Suppressor macrophage (primary cell): ENCODE data around the gene ANP32B.
"Not testable (repeated sequence)": the region's sequence is repeated elsewhere in the genome, so short reads cannot be mapped to it uniquely, and the experiment has no call there.

Experiments
- DNase-seq, 4 experiments: peaks; one replicate each; pipeline ENCODE4 v3.0.0-alpha.2; 2020 to 2022
- total RNA-seq, 17 experiments: gene quantifications; one replicate each; lab custom pipeline; 2026; ENCODE audit warnings: mixed read lengths in 6 of 17, inconsistent platforms in 3 of 17; lab: John Stamatoyannopoulos, UW

Gene ANP32B
- 2.2 to 47.5 (median 13.0) reads per million in 17 experiments for total RNA-seq

- peak; percentile 95 to 98 (median 98) for DNase-seq
Observed at GRCh38 chr9:97982683-97983588, at the start of gene ANP32B. TSS of gene ANP32B (plus strand) at chr9:97983341. CDS start at chr9:97983556, 215 bp downstream.

- no peak for DNase-seq
Observed at GRCh38 chr9:97934321-97935115, 48.6 kb upstream of the ANP32B start.

GRCh38 chr9:97935276-97935675, 47.9 kb upstream of the ANP32B start:
- DNase-seq: no peak

- DNase-seq: no peak
Observed at GRCh38 chr9:97936998-97937397, 46.1 kb upstream of the ANP32B start.

GRCh38 chr9:97938081-97938644, 45.0 kb upstream of the ANP32B start, which contains the start of gene HEMGN:
TSS of gene HEMGN (minus strand) at chr9:97938172. CDS start at chr9:97938136, 36 bp downstream.
- DNase-seq: no peak

- no peak for DNase-seq
Observed at GRCh38 chr9:97940233-97940632, 42.9 kb upstream of the ANP32B start.

GRCh38 chr9:97940741-97941140, 42.4 kb upstream of the ANP32B start:
- no peak for DNase-seq

- DNase-seq: no peak
Observed at GRCh38 chr9:97941323-97941722, 41.8 kb upstream of the ANP32B start.

- DNase-seq: no peak
Observed at GRCh38 chr9:97943308-97943855, 39.8 kb upstream of the ANP32B start.

GRCh38 chr9:97944612-97945011, 38.5 kb upstream of the ANP32B start:
- no peak for DNase-seq

- not testable (repeated sequence) for DNase-seq
Observed at GRCh38 chr9:97945470-97945869, 37.7 kb upstream of the ANP32B start.

GRCh38 chr9:97947094-97947493, 36.0 kb upstream of the ANP32B start:
- DNase-seq: not testable (repeated sequence)

- DNase-seq: not testable (repeated sequence)
Observed at GRCh38 chr9:97950873-97951272, 32.3 kb upstream of the ANP32B start.

- peak; percentile 23 to 50 (median 37) for DNase-seq
Observed at GRCh38 chr9:97954550-97954989, 28.6 kb upstream of the ANP32B start.

GRCh38 chr9:97956331-97956730, 26.8 kb upstream of the ANP32B start:
- DNase-seq: no peak

- DNase-seq: no peak
Observed at GRCh38 chr9:97958812-97959511, 24.2 kb upstream of the ANP32B start.

- DNase-seq: no peak
Observed at GRCh38 chr9:97959585-97959984, 23.6 kb upstream of the ANP32B start.

- DNase-seq: not testable (repeated sequence)
Observed at GRCh38 chr9:97960678-97961328, 22.3 kb upstream of the ANP32B start.

GRCh38 chr9:97961361-97961760, 21.8 kb upstream of the ANP32B start:
- no peak for DNase-seq

- DNase-seq: no peak
Observed at GRCh38 chr9:97962136-97962535, 21.0 kb upstream of the ANP32B start.

- DNase-seq: no peak
Observed at GRCh38 chr9:97962575-97962974, 20.6 kb upstream of the ANP32B start.
